ENCODE results near the gene C22orf39.
"Not testable (repeated sequence)": the region's sequence is repeated elsewhere in the genome, so short reads cannot be mapped to it uniquely, and the experiment has no call there.

The C22orf39 gene

GRCh38 chr22:19455033-19455432, 7.5 kb upstream of the C22orf39 start:
- in situ Hi-C loops (cut with MboI; ENCODE audit: low sequenced_read_pairs), result no loop called here

- in situ Hi-C loops (cut with MboI; ENCODE audit: low sequenced_read_pairs), result no loop called here
Observed at GRCh38 chr22:19454156-19454555, 6.6 kb upstream of the C22orf39 start.

GRCh38 chr22:19453718-19454117, 6.2 kb upstream of the C22orf39 start:
- in situ Hi-C loops (cut with MboI; ENCODE audit: low sequenced_read_pairs), result no loop called here

DNA sequence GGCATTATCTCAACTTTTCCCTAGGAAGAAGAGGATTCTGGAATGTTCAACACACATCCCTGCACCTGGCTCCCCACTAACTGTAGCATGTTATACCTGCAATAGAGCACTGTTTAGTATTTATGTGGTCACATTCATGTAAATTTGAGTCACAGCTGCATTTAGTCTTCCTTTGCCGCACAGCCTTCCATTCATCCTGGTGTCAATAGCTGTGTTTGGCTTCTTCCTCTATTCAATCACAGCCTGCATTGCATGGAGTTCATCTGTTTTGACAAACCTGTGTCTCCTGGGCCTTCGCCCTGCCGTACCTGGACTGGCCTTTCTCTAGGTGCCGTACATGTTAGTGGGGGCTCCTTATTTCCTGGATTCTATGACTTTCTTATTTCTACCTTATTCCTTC, 4.1 kb upstream of the C22orf39 start:
- in situ Hi-C loops (cut with MboI; ENCODE audit: low sequenced_read_pairs), result no loop called here

- in situ Hi-C loops (cut with MboI; ENCODE audit: low sequenced_read_pairs), result no loop called here
Observed at GRCh38 chr22:19450363-19451175, 3.1 kb upstream of the C22orf39 start.

GRCh38 chr22:19449422-19449767, 1.9 kb upstream of the C22orf39 start:
- in situ Hi-C loops (cut with MboI; ENCODE audit: low sequenced_read_pairs), result no loop called here

GRCh38 chr22:19448739-19449421, 1.4 kb upstream of the C22orf39 start:
- in situ Hi-C loops (cut with MboI; ENCODE audit: low sequenced_read_pairs), result no loop called here

DNA sequence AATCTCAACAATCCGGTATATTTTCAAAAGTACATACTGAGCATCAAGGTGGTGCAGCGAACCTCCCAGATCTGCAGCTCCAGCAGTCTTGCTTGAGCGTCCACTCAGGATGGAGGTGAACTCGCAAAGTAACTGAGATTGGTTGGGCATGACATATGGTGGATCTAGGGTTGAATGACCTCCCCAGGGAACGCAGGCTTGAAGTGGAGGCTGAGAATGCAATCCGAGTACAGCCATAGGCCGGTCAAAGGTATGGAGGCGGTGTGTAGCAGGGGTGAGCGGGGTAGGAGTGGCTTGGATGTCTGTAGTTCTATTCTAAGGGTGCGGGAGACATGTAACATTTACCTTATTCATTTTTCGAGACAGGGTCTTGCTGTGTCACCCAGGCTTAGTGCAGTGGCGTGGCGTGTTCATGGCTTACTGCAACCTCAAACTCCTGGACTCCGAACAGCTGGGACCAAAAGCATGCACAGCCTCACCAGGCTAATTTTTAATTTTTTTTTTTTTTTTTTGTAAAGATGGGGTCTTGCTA, 631 bp upstream of the C22orf39 start:
- in situ Hi-C loops (cut with MboI; ENCODE audit: low sequenced_read_pairs), result no loop called here

DNA sequence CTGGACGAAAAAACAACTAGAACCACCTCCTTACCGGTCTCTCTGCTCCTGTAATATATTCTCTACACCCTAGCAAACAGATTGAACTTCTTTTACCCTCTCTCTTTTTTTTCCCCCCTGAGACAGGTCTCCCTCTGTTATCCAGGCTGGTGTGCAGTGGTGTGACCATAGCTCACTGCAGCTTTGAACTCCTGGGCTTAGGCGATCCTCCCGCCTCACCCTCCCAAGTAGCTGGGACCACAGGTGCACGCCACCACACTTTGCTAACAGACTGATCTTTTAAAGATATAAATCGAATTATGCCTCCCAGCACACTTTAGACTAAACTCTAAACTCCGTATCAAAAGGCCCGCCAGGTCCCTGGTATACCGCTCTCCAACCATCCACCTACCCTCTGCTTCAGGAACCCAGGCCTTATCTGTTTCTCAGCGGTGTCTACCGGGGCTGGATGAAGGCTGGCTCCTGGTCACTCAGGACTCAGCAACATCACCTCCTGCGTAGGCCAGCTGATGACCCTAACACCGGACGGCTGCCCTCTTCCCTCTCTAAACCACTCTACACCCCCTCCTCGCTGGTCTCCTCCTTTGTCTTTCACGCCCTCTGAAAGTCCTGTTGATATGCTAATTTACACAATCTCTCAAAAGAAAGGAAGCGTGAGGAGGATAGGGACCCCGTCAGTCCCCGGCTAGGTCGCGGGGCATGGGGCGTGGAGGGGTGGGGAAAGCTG, 745 bp downstream of the C22orf39 start:
- in situ Hi-C loops (cut with MboI; ENCODE audit: low sequenced_read_pairs), result no loop called here

DNA sequence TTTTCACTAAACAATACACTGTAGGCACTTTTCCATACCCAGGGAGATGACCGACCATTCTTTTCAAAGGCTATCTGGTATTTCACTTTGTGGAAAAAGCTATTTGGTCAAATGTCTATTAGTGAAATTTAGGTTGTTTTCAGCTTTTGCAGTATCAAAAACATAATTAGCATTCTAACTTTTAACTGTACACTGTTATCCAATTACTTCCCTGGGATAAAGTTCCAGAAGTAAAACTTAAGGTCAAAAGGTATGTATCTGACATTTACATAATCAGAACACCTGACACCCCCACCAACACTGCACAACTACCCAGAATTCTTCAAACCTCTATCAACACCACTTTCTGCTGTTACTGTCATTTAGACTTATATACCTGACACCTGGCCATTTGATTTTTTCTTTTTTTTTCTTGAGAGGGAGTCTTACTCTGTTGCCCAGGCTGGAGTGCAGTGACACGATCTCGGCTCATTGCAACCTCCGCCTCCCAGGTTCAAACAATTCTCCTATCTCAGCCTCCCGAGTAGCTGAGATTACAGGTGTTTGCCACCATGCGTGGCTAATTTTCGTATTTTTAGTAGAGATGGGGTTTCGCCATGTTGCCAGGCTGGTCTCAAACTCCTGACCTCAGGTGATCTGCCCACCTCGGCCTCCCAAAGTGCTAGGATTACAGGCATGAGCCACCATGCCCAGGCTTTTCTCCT, 2.1 kb downstream of the C22orf39 start:
- in situ Hi-C loops (cut with MboI; ENCODE audit: low sequenced_read_pairs), result not testable (repeated sequence)

GRCh38 chr22:19443544-19444211, 3.8 kb downstream of the C22orf39 start:
- in situ Hi-C loops (cut with MboI; ENCODE audit: low sequenced_read_pairs), result no loop called here

DNA sequence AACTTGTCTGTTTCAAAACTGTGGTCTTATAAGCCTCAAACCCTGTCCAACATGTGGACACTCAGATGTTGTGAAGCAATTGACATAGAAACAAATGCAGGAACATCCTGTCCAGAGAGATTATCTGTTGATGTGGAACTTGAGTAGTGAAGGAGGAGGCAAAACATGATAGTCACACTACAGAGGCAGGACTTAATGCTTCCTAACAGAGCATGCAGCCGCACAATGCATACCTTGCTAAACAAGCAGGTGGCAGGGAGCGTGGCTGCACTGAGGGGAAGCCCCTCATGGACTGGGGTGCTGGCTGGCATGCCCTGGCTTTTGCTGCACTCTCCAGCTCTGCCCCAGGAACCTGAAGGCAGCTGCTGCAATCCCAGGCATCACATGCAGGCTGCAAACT, 5.3 kb downstream of the C22orf39 start:
- in situ Hi-C loops (cut with MboI; ENCODE audit: low sequenced_read_pairs), result no loop called here

DNA sequence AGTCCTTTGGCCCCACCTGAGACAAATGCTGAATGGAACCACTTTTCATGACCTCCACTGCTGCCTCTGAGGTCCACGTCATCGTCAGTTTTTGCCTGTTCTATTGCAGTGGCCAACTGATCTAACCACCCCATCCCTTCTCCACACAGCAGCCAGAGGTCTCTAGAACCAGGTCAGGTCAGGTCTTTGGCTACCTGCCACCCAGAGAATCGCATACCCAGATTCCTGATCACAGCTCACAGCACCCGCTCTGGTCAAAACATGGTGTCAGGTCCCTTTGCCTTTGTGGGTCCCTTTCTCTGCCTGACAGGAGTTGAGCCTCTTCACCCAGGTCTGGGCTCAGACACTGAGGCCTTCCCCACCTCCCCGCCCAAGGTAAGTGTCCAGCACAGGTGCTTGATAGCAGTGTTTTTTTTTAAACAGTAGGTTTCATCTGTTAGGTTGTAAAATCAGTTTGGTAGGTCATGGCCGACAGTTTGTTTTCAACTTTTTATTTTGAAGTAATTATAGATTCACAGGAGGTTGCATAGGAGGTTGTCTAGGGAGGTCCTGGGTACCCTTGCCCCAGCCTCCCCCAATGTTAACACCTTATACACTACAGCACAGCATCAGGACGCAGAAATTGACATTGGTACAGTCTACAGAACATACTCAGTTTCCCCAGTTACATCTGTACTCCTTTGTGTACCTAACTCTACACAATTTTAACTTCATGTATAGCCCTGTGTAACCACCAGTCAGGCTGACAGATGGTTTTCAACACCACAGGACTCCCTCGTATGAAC, 6.9 kb downstream of the C22orf39 start:
- in situ Hi-C loops (cut with MboI; ENCODE audit: low sequenced_read_pairs), result no loop called here

- in situ Hi-C loops (cut with MboI; ENCODE audit: low sequenced_read_pairs), result no loop called here
Observed at GRCh38 chr22:19438298-19438697, 9.2 kb downstream of the C22orf39 start.

- in situ Hi-C loops (cut with MboI; ENCODE audit: low sequenced_read_pairs), result not testable (repeated sequence)
Observed at GRCh38 chr22:19436444-19437161, 10.9 kb downstream of the C22orf39 start.

GRCh38 chr22:19434829-19435580, 12.5 kb downstream of the C22orf39 start:
- in situ Hi-C loops (cut with MboI; ENCODE audit: low sequenced_read_pairs), result no loop called here

- in situ Hi-C loops (cut with MboI; ENCODE audit: low sequenced_read_pairs), result no loop called here
Observed at GRCh38 chr22:19434401-19434800, 13.1 kb downstream of the C22orf39 start.

DNA sequence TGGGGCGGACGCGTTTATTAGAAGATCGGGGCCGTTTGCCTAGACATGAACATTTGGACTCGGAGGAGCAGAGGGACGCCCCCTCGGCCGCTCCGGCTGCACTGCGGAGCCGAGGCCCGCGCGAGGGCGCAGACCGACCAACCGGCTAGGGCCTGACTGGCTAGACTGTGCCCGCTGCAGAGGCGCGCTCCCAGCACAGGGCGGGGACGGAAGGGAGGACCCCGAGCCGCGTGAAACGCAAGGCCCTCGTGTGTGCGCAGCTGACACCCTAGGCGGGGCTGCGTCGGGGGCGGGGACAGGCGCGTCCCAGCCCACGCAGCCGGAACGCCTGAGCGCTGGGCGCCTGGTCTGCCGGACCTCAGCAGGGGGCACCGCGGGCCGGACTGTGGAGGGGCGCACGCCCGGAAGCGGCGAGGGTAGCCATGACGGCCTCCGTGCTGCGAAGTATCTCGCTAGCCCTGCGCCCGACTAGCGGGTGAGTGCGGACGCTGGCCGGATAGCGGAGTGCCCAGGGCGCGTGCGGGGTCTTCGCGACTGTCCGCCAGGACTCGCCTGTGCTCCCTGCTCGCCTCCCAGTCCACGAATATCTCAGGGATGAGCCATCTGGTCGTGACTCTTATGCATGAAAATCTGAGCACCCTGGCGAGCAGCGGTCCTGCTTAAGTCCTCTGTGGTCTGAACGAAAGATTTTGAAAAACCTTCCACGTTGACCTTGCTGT, 15.2 kb downstream of the C22orf39 start, which contains the start of gene MRPL40:
MRPL40 (plus strand) TSS at position 413 of the 719 bp plus-strand sequence; CDS start at position 423, 10 bp downstream.
- in situ Hi-C loops (cut with MboI; ENCODE audit: low sequenced_read_pairs), result no loop called here
